DOHH2 (cell line): ENCODE results near the gene GATB.
"Not testable (repeated sequence)": the region's sequence is repeated elsewhere in the genome, so short reads cannot be mapped to it uniquely, and the experiment has no call there.

Experiments used
- H3F3A ChIP-seq: fragments of 200-600 bp; sonication (generic), shearing (Covaris generic); 2 replicates; pipeline ENCODE4 v1.6.0; 2016; ENCODE audit warnings: antibody characterized with exemption, mild to moderate bottlenecking; ENCODE audit not compliant: control insufficient read depth, insufficient read depth
- H3K27ac ChIP-seq: fragments of 200-600 bp; sonication (generic); 2 replicates; pipeline ENCODE4 v1.5.1; 2014; ENCODE audit warnings: low read depth, mild to moderate bottlenecking, low read length, moderate library complexity
- H3K27me3 ChIP-seq: fragments of 200-600 bp; sonication (generic); 2 replicates; pipeline ENCODE4 v1.6.1; 2014; ENCODE audit warnings: mild to moderate bottlenecking, low read length, mixed read lengths; ENCODE audit not compliant: control insufficient read depth
- H3K36me3 ChIP-seq: fragments of 200-600 bp; sonication (generic); 2 replicates; pipeline ENCODE4 v1.6.1; 2014; ENCODE audit warnings: mild to moderate bottlenecking, low read length, moderate library complexity, mixed read lengths; ENCODE audit not compliant: control insufficient read depth
- H3K4me1 ChIP-seq: fragments of 200-600 bp; sonication (generic); 2 replicates; pipeline ENCODE4 v1.6.1; 2014; ENCODE audit warnings: mild to moderate bottlenecking, low read length, mixed read lengths; ENCODE audit not compliant: control insufficient read depth
- H3K4me2 ChIP-seq: fragments of 200-600 bp; sonication (generic); 2 replicates; pipeline ENCODE4 v1.6.0; 2014; ENCODE audit warnings: mild to moderate bottlenecking, low read length, moderate library complexity
- H3K4me3 ChIP-seq: fragments of 200-600 bp; sonication (generic); 2 replicates; pipeline ENCODE4 v1.5.1; 2014; ENCODE audit warnings: mild to moderate bottlenecking, low read length, mixed read lengths
- H3K79me2 ChIP-seq: fragments of 200-600 bp; sonication (generic); 2 replicates; pipeline ENCODE4 v1.6.1; 2014; ENCODE audit warnings: mild to moderate bottlenecking, low read length, mixed read lengths; ENCODE audit not compliant: control insufficient read depth
- H3K9me2 ChIP-seq: fragments of 200-600 bp; sonication (generic); replicated peaks from 2 replicates; pipeline ENCODE4 v1.6.1; 2014; ENCODE audit warnings: mild to moderate bottlenecking, low read length, mixed read lengths; ENCODE audit not compliant: control insufficient read depth
- H3K9me3 ChIP-seq: fragments of 200-600 bp; sonication (generic); 2 replicates; pipeline ENCODE4 v1.6.1; 2014; ENCODE audit warnings: antibody characterized with exemption, low read length, mixed read lengths; ENCODE audit not compliant: control insufficient read depth, insufficient read depth
- H4K20me1 ChIP-seq: fragments of 200-600 bp; sonication (generic); 2 replicates; pipeline ENCODE4 v1.6.0; 2014; ENCODE audit warnings: low read depth, mild to moderate bottlenecking, antibody characterized with exemption, low read length, moderate library complexity; ENCODE audit not compliant: control insufficient read depth, insufficient read depth
- EZH2phosphoT487 ChIP-seq: fragments of 200-600 bp; sonication (generic); IDR thresholded peaks from 2 replicates; pipeline ENCODE4 v1.6.1; 2017; ENCODE audit warnings: borderline replicate concordance, mild to moderate bottlenecking, antibody characterized with exemption, low read length, moderate library complexity, mixed read lengths
- TF ChIP-seq, protein P1 (sequence below): fragments of 200-600 bp; sonication (generic); IDR thresholded peaks from one replicate; pipeline ENCODE4 v1.5.1; 2014; ENCODE audit warnings: antibody characterized with exemption, mild to moderate bottlenecking, low read depth, low read length; ENCODE audit not compliant: poor library complexity, severe bottlenecking

Gene GATB

DNA sequence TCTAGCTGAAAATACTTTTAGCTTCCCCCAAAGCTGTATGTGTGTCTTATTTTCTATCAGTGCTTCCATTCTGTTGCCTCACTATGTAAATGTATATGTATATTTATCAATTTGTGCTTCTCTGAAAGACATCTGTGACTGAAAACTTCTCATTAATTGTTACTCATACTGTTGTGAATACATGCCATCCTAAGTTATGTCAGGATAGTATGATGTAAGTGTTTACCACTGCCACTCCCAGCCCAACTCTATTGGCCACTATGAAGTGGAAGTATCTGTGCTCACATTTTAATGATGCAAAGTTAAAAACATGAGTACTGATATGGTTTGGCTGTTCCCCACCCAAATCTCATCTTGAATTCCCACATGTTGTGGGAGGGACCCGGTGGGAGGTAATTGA lies 24.4 kb downstream of the GATB start:
- TF ChIP-seq EZH2phosphoT487: no peak
- TF ChIP-seq, protein P1, sequence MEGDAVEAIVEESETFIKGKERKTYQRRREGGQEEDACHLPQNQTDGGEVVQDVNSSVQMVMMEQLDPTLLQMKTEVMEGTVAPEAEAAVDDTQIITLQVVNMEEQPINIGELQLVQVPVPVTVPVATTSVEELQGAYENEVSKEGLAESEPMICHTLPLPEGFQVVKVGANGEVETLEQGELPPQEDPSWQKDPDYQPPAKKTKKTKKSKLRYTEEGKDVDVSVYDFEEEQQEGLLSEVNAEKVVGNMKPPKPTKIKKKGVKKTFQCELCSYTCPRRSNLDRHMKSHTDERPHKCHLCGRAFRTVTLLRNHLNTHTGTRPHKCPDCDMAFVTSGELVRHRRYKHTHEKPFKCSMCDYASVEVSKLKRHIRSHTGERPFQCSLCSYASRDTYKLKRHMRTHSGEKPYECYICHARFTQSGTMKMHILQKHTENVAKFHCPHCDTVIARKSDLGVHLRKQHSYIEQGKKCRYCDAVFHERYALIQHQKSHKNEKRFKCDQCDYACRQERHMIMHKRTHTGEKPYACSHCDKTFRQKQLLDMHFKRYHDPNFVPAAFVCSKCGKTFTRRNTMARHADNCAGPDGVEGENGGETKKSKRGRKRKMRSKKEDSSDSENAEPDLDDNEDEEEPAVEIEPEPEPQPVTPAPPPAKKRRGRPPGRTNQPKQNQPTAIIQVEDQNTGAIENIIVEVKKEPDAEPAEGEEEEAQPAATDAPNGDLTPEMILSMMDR: no peak
- Histone ChIP-seq H3K9me2 (no peaks in the 10 kb centered on the region), H3K27ac (no peak overlapping the region), H3K79me2 (no peaks in the 10 kb centered on the region), H3F3A (no peaks in the 10 kb centered on the region), H3K4me1 (no peaks in the 10 kb centered on the region), H3K4me2 (no peak overlapping the region), H3K36me3 (no peaks in the 10 kb centered on the region), H3K27me3 (no peaks in the 10 kb centered on the region), H4K20me1 (no peaks in the 10 kb centered on the region), H3K9me3 (peaks cover 13% of the 10 kb centered on the region; the same call in 1 of the 2 replicates), H3K4me3 (no peak overlapping the region)

DNA sequence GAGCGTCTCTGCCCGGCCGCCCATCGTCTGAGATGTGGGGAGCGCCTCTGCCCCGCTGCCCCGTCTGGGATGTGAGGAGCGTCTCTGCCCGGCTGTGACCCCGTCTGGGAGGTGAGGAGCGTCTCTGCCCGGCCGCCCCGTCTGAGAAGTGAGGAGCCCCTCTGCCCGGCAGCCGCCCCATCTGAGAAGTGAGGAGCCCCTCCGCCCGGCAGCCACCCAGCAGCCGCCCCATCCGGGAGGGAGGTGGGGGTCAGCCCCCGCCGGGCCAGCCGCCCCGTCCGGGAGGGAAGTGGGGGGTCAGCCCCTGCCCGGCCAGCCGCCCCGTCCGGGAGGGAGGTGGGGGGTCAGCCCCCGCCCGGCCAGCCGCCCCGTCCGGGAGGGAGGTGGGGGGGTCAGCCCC lies 29.1 kb downstream of the GATB start:
- H4K20me1 ChIP-seq, H3K27me3 ChIP-seq, H3K4me2 ChIP-seq, H3K79me2 ChIP-seq, H3F3A ChIP-seq, H3K36me3 ChIP-seq, H3K4me1 ChIP-seq, H3K27ac ChIP-seq, H3K9me3 ChIP-seq, H3K9me2 ChIP-seq, H3K4me3 ChIP-seq: not testable (repeated sequence)

DNA sequence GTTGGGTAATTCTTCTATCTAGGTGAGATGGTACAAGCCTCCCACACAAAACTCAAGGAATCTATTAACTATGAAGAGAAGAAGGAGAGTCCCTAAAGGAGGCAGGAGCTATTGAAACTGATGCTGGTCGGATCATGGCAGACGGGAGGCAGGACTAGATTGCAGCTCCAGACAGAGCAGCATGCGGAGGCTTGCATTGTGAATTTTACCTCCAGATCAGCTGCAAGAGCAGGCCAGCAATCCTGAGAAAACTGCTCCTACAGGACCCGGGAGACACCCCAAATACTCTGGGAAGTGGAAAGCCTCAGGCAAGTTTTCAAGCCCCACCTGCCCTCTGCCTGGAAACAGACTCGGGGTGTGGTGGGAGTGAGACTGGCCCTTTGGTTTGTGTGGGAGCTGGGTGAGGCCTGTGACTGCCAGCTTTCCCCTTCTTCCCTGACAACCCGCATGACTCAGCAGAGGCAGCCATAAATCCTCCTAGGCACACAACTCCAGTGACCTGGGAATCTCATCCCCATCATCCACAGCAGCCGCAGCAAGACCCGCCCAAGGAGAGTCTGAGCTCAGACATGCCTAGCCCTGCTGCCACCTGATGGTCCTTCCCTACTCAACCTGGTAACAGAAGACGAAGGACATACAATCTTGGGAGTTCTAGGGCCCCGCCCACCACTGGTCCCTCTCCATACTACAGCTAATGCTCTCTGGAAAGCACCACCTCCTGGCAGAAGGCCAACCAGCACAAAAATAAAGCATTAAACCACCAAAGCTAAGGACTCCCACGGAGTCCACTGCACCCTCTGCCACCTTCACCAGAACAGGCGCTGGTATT lies 30.9 kb downstream of the GATB start:
- H3K27me3 ChIP-seq: no peaks in the 10 kb centered on the region
- H3F3A ChIP-seq: no peaks in the 10 kb centered on the region
- no peak overlapping the region for H3K4me2 ChIP-seq
- no peak overlapping the region for H3K4me3 ChIP-seq
- TF ChIP-seq EZH2phosphoT487: no peak
- TF ChIP-seq, protein P1: no peak
- H3K27ac ChIP-seq: no peak overlapping the region
- no peaks in the 10 kb centered on the region for H3K9me3 ChIP-seq
- no peaks in the 10 kb centered on the region for H3K36me3 ChIP-seq
- H4K20me1 ChIP-seq: no peaks in the 10 kb centered on the region
- no peaks in the 10 kb centered on the region for H3K4me1 ChIP-seq
- H3K79me2 ChIP-seq: no peaks in the 10 kb centered on the region
- no peaks in the 10 kb centered on the region for H3K9me2 ChIP-seq

DNA sequence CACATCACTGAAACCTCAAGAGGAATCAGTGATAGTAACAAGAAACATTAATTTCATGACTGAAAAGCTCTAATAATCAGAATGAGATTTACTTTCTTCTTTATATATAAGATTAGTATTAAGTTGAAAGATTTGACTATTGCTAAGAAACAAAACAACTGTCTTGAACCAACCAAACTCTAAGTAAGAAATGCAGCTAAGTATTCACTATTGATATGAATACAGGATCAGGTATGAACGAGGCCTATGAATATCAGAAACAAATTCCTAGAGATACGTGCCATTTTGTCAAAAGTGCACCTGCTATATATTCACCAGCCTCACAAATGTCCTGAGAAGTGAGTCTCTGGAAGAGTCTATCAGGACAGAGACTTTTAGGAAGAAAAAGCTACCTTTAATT lies 32.1 kb downstream of the GATB start:
- no peaks in the 10 kb centered on the region for H3K79me2 ChIP-seq
- H4K20me1 ChIP-seq: no peaks in the 10 kb centered on the region
- no peaks in the 10 kb centered on the region for H3F3A ChIP-seq
- no peak overlapping the region for H3K4me2 ChIP-seq
- no peak overlapping the region for H3K4me3 ChIP-seq
- no peaks in the 10 kb centered on the region for H3K9me2 ChIP-seq
- H3K27me3 ChIP-seq: no peaks in the 10 kb centered on the region
- no peak for TF ChIP-seq EZH2phosphoT487
- TF ChIP-seq, protein P1: no peak
- H3K36me3 ChIP-seq: no peaks in the 10 kb centered on the region
- H3K27ac ChIP-seq: no peak overlapping the region
- no peaks in the 10 kb centered on the region for H3K9me3 ChIP-seq
- no peaks in the 10 kb centered on the region for H3K4me1 ChIP-seq
